Germinal center (tissue), 1 donor: ENCODE measurements around the gene TICAM2.

ENCODE experiments used
- DNase-seq: peaks from one replicate; pipeline ENCODE4 v3.0.0; 2012; ENCODE audit warnings: mixed read lengths, low spot score

TICAM2 gene

DNA sequence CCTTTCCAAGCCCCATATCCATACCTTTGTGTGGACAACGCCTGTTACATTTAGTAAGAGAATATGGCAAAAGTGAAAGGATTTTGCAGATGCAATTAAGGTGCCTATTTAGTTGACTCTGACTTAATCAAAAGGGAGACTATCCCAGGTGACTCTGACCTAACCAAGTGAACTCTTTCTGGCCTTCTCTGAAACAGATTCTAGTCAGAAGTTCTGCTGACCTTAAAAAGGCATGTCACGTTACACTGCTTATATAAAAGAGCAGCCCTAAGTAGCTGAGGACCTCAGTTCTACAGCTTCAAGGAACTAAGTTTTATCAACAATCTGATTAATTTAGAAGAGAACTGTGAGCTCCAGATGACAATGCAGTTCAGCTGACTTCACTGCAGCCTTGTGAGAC lies 5.7 kb upstream of the TICAM2 start:
- DNase-seq = no peak

DNA sequence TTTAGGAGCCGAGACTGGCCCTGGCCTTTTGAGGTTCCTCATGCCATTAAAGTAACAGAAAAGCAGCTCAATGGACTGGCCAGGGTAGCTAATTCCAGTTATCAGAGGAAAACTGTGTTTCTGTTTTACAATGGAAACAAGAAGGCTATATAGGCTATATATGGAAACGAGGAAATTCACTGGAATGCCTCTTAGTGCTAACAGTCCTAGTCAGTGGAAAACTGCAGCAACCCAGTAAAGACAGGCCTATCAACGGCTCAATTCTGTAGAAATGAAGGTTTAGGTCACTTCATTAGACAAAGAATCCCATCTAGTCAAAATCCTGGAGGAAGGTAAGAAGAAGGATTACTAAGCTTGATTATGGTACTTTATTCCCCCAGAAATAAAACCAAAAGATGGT lies 3.2 kb upstream of the TICAM2 start:
- no peak for DNase-seq

DNA sequence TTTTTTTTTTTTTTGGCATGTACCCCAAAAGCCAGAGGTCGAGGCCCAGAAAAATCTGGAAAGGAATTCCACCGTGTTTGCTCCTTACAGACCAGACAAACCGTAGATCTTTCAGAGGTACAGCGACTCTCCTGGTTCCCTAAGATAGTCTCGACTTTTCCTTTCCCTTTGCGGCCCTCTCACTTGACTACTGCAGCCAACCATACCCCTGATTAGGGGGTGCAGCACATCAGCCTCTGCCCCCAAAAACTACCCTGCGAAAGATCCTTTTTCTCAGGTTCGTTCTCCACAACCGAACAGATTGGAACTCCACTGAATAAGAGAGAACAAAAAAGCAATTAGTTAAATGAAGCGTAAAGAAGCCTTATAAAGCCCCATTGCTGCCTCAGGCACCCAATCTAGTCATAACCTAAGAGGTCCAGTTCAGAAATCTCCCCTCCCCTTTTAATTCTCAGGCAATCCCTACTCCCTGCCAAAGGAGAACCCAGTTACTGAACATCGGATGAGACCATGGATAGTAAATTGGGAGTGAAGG lies 379 bp upstream of the TICAM2 start:
- DNase-seq = peak; percentile 30

DNA sequence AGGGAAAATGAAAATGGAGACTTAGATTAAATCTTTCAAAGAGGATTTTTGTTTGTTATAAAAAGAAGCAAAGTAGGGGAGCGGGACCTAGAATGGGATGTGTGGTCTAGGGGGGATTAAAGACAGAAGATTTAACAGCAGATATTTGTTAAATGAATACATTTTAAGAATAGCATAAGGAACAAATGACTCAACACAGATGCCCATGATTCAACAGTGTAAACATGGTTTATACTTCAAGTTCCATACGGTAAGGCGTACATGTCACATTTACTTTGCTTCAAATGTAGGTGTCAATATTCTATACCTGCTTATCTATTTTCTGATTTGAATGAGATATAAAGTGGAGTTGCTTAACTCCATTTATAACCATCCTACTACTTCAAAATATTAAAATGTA lies 1.5 kb downstream of the TICAM2 start:
- DNase-seq = no peak

DNA sequence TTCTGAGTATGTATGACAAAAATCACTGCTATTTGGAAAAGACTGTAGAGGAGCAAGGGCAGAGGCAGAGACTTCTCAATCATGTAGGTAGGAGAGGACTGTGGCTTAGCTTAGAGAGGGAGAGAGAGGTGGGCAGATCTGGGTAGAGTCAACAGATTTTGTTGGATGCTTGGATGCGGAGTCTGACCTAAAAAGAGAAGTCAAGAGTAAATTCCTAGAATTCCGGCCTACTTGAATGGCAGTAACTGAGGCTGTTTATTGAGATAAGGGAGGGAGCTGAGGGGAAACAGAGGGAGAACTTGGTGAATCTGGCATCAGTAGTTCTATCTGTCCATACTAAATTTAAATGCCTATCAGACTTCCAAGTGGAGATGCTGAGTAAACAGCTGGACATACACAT lies 2.4 kb downstream of the TICAM2 start:
- no peak for DNase-seq

DNA sequence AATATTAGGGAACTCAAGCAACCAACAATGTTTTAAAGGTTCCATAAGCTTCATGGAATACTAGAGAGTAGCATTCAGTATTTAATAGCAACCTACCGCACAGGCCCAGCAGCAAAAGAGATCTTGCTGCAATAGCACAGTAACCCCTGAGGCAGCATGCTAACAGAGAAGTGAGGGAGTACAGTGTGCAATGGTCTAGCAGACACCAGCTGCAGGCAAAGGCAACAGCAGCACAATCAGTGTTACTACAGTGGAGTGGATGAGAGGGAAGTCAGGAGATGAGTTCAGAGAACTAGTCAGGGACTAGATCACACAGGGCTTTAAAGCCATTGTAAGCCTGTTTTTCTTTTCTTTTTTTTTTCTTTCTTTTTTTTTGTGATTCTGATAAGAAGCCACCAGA lies 2.8 kb downstream of the TICAM2 start:
- peak; percentile 48 for DNase-seq

DNA sequence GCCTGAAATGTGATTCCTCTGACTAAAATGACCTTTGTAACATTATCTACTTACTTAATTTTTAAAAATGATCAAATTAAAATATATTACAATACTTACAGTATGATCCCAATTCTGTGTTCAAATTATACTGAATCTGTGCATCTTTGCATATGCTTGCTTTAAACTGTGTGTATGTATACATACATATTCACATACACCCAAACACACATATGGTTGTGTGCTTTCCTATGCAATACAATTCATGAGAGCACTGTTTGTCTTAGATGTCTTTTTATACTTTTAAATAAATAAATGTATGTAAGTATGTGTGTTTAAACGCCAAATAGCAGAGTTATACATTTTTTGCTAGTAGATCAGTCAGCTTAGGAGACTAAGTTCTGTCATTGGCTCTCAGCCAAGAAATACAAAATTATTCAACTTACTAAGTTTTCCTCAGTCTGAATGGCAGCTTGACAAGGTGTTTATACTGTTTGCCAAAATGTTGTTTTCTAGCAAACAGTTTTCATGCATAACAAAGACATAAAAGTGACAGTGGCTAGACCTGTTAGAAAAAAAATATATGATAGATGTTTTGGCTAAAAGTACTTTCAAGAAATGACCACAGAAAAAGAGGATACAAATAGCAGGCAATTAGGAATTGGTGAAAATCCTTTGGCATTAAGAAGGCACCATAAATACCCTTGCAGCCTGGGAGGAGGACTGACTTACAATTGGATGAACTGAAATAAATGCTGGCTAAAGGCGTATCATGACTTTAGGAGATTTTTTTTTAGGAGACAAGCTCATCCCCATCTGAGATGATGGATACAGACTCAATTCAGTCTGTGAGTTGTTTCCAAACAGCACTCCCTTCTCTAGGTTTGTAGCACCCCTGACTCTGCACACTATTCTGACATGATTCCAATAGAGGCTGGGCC lies 7.9 kb downstream of the TICAM2 start:
- DNase-seq = no peak

DNA sequence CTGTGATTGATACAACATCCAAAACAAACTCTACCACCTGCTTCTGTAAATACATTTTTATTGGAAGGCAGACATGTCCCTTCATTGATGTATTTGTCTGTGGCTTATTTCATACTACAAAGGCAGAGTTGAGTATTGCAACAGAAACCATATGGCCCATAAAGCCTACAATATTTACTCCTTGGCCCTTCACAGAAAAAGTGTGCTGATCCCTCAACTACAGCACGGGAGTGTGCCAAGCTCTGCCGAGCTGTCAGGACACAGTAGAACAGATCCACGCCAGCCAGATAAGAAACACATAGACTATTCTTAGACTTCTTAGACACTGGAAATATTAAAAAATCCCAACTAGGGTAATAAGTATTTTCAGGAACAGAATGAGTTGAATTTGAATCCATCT lies 13.2 kb downstream of the TICAM2 start:
- no peak for DNase-seq

DNA sequence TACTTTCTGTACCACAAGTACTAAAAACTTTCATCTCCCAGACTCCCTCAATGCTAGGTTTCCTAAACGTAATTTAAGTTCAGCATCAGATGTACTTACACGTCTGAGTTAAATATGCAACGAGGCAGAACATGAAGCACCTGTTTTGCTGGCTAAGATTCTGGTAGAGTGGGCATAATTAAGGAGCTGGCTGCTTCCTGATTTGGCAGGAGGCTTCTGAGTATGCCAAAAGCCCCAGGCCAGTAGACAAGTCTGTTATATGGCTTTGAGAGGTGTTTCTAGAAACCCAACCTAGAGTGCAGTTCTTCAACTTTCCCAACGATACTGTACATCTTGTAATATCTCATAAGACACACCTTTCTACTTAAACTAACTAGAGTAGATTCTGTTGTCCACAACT lies 13.6 kb downstream of the TICAM2 start:
- DNase-seq = no peak

DNA sequence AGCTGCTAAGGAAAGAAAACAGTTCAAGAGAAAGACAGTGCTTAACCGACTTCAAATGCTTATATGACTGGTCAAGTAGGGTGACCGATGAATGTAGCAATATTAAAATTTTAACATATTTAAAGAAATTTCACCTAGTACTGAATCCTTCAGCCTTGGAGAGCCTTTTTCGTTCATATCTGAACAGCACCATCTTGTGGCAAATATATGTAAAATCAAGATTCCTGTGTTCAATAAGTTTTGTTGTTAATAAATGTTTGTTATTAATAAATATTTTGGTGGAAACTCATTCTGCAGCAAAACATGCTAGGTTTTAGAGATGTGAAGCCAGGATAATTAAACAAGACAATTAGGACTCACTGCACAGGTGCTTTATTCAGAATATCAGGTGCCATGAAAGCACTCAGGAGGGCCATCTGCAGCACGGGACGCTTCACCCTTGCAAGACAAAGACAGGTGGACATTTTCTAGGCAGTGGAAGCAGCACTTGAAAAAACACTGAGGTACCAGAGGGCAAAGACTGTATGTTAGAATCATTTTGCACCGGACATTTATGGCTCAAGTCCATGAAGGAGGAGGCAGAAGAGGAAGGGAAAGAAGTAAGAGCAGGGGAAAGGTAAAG lies 15.6 kb downstream of the TICAM2 start:
- no peak for DNase-seq

DNA sequence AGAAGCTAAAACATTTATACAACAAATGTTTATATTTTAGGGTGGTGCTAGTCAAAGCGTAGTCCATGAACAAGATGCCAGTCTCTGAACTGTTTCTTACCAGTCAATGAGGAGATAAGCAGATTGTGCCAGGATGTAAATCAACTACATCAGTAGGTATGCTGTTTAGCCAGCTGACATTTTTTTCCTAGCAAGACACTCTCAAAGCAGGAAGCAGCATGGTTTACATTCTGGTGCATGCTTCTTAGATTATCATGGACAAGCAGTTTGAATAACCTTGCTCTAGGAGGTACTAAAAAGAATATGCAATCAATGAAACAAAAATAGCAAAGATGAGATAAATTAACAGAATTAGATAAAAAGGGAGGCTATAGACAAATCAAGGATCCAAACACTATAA lies 17.0 kb downstream of the TICAM2 start:
- DNase-seq = no peak

DNA sequence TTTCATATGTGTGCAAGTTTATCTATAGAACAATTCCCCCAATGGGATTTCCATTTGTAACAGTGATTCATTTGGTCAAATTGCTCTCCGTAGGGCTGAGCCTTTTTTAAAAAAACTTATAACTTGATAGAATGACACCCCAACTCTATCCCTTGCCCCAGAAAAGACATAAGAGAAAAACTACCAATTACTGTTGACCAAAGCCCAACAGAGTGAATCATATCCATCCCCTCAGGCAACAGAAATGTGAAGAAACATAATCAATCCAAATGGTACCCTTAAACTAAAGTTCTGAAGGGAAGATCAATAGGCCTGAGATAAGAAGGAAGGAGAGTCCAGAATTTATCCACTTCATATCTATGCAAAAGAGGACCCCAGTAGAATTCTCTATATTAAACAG lies 17.8 kb downstream of the TICAM2 start:
- no peak for DNase-seq

DNA sequence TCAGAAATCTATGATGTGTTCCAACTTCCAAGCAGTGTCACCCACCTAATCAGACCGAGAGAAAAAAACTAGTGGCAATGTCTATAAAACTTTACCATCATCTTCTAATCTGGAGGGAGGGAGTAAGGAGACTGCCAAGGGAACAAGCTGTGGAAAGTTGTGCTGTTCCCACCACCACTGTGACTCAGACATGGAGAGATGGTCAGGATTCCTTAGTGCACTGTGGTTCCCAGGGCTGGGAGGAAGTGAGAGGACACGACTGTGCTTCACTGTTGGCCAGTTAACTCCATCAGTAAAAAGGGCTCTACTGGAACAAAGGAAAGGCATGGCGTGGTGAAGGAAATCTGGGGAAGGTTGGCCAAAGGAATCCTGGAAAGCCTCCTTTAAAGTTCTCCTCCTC lies 18.8 kb downstream of the TICAM2 start:
- no peak for DNase-seq

DNA sequence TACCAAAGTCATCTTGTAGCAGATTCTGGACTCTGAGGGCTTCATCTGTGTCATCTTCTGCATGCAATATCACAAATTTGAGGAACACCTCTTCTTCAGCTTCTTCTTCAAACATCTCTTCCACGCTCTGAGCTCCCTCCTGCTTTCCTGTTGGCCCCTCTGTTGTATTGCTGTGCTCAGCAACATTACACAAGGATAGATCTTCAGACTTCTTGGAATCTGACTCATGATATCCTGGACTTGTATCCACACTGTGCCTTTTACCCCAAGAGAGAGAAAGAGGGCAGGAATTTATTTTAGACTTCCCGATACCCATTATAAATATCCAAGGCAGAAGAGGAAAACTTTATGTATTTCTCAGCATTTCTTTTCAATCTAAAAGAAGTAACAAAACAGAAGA lies 21.3 kb downstream of the TICAM2 start:
- no peak for DNase-seq

DNA sequence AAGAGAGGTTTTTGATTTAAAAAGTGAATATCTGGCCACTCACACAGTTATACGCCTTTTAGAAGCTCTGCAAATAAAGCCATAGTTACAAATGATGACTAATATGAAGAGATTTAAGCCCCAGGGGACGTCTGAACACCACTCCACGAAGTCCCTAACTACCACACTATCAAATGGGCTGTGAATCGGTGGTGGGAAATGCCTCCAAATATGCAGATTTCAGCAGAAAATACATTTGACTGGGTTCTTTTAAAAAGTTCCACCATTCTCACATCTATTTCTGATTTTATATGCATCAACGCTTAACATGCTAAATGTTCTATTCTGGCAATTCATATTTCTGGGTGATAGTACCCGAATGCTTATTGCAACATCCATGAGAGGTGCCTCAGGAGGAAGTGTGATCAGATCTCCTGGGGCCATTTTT lies 22.5 kb downstream of the TICAM2 start:
- DNase-seq = peak; percentile 40

DNA sequence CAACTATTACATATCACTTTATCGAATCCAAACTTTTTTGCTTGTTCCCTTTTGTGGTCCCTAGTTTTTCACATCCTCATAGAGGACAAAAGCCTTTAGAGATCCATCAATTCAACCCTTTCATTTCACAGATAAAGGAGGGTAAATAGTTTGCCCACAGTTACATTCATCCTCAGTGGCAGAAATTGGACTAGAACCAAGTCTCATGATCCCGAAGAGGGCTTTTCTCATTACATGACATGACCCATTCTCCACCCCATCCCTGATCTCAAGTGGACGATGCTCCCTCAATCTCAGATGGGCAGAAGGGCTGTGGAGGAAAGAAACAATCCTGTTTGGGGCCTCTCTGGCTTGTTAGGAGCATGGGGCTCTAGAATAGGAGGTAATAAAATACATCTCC lies 23.1 kb downstream of the TICAM2 start:
- DNase-seq = no peak

DNA sequence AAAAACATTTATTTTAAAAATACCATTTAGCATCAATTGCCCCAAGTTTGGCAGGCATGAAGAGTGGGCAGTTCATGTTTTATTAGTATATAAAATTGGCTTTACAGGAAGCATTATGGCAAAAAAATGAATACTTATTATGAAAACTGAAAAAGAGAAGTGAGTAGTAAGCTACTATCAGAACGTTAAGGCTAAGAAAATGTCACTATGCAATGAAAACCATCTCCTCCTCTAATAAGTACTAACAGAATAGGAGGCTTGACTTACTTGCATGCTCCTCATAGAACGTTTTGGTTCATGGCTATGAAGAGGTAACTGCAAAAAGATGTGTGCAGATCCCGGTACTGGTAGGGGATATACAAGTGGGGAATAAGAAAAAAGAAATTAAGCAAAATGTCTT lies 23.6 kb downstream of the TICAM2 start:
- DNase-seq = peak; percentile 24

DNA sequence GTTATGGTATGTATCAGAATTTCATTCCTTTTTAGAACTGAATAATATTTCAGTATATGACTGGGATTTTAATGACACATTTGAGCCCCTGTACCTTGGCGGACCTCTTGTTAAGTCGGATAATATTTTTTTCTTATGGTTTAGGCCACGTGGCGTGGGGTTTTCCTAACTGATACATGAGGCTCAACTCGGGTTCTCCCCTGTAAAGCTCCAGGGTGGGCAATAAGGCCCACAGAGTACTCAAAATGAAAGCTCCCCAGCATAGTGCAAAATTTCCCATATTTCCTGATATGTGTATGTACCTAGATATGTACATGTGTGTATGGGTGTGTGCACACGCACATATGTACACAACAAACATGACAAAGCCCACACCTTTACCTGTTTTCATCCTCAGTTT lies 24.5 kb downstream of the TICAM2 start:
- DNase-seq = no peak

DNA sequence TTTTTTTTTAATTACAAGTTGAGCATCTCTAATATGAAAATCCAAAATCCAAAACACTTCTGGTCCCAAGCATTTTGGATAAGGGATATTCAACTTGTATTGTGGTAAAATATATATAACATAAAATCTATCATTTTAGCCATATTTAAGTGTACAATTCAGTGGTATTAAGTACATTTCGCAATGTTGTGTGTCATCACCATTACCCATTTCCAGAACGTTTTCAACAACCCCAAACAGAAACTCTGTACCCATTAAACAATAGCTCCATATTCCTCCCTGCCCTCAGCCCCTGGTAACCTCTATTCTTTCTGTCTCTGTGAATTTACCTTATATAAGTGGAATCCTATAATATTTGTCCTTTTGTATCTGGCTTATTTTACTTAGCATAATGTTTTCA lies 24.9 kb downstream of the TICAM2 start:
- DNase-seq = no peak

DNA sequence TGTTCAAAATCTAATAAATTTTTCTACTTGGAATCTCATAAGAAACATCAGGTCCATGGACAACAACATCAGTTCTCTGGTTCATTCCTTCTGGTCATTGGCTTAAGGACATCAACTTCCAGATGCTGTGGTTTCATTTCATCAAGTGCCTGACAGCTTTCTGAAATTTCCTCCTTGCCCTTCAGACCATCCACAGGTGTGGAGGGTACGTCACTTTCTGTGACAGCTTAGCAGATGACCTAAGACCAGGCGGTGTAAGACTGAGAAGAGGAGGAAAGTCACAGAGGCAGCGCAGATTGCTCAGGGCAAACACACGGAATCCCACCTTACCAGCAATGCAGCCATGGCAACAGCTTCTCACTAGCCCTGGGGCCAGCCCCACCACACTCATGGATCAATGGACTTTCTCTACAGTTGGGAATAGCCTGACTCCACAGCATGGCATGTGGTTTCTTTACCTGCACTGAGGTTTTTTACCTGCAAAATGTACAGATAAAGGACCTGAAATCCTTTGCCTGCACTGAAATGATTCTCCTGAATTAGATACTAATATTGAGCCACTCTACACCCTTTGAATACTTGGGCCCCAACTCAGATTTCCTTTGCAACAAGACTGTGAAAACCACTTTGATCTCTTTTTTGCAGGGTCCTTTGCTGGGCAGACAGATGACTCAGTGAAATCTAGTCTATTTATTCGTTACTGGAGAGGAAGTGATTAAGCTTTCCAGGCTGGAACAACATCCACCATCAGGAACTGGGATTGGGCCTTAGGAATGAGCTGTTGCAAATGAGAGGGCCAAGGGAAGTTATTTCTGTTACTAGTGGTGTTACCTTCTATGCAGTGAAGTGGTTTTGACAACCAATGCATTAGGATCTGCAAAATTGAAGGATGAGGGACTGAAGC lies 26.9 kb downstream of the TICAM2 start:
- DNase-seq = peak; percentile 37

DNA sequence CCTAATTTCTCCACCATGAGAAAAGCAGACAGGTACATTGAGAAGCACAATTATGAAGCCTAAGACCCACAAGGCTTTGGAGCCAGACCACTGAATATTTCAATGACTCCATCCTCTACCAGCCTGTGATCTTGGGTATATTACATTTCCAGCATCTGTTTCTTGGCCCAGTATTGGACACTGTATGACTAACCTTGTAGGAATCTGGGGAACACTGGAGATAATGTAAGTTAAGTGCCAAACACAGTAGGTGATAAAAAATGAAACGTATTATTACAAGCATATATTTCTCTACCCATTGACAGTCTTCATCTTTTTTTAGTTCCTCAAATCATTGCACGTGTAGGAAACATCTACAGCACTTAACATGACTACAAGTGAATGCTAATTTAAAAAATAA lies 29.1 kb downstream of the TICAM2 start:
- DNase-seq = no peak

DNA sequence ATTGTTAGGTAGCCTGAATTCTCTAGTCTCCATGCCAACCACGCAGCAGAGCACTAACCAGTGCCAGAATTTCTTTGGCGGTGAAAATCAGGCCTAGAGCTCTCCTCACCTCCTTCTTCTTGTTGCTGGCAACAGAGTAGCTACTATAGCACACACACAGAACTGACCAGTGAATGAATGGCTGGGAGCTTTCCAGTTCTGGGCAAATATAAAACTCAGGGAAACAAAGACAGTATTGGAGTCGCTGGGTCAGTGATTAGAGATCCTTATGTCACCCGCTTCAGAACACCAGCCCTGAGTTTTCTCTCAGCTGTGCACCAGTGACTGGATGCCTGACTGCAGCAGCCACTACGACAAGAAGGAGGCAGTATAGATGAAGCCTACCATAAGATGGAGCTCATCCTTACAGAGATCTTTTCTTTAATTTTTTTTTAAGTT lies 30.8 kb downstream of the TICAM2 start:
- DNase-seq = no peak
